Stimulated activated memory B cell treated with anti-CD40 and anti-IgM and Interleukin-4, amounts not matched to agents 10 μg/mL and 1 μg/mL and 100 μg/mL, for 72 hours (primary cell): ENCODE measurements around the gene ITGB1BP1.

Experiments
- ATAC-seq: fragments of 150-1000 bp; cut with Tn5 transposase; 2 replicates; pipeline ENCODE4 v1.10.0; 2021
- H3K27ac Mint-ChIP-seq: one replicate; pipeline ENCODE4 v1.8.0; 2022; ENCODE audit warnings: mild to moderate bottlenecking, mixed read lengths
- H3K27me3 Mint-ChIP-seq: one replicate; pipeline ENCODE4 v1.8.0; 2022; ENCODE audit warnings: mixed read lengths
- H3K36me3 Mint-ChIP-seq: one replicate; pipeline ENCODE4 v1.8.0; 2022; ENCODE audit warnings: mixed read lengths
- H3K4me1 Mint-ChIP-seq: one replicate; pipeline ENCODE4 v1.8.0; 2022; ENCODE audit warnings: mixed read lengths
- H3K4me3 Mint-ChIP-seq: one replicate; pipeline ENCODE4 v1.8.0; 2022; ENCODE audit warnings: mild to moderate bottlenecking, moderate library complexity, mixed read lengths
- H3K9me3 Mint-ChIP-seq: one replicate; pipeline ENCODE4 v1.8.0; 2022; ENCODE audit warnings: mixed read lengths

The ITGB1BP1 gene

GRCh38 chr2:9423100-9423921 is at the start of gene ITGB1BP1, which contains the start of gene CPSF3:
Gene ITGB1BP1, minus strand, starts transcription at chr2:9423528. Its CDS starts 4,831 bp downstream, at chr2:9418697.
Gene CPSF3, plus strand, starts transcription at chr2:9423654. Its CDS starts 120 bp downstream, at chr2:9423774.
- H3K27me3 Mint-ChIP-seq = no peaks in the 10 kb centered on the region
- no peak within 1 kb of the TSS for H3K27ac Mint-ChIP-seq
- H3K9me3 Mint-ChIP-seq = no peaks in the 10 kb centered on the region
- H3K36me3 Mint-ChIP-seq = peaks cover 14% of the 10 kb centered on the region
- peak; percentile 96 for ATAC-seq
- H3K4me1 Mint-ChIP-seq = peaks cover 30% of the 10 kb centered on the region
- H3K4me3 Mint-ChIP-seq = no peak within 1 kb of the TSS

- peaks cover 27% of the 10 kb centered on the region for H3K36me3 Mint-ChIP-seq
- ATAC-seq = no peak
- no peak overlapping the region for H3K4me3 Mint-ChIP-seq
- peaks cover 31% of the 10 kb centered on the region for H3K4me1 Mint-ChIP-seq
- no peaks in the 10 kb centered on the region for H3K27me3 Mint-ChIP-seq
- no peak overlapping the region for H3K27ac Mint-ChIP-seq
- H3K9me3 Mint-ChIP-seq = no peaks in the 10 kb centered on the region
Measured at GRCh38 chr2:9472511-9472910, 49.2 kb upstream of the ITGB1BP1 start.

- Mint-ChIP-seq H3K27me3 (no peaks in the 10 kb centered on the region), H3K4me3 (no peak overlapping the region), H3K27ac (no peak overlapping the region), H3K9me3 (no peaks in the 10 kb centered on the region), H3K4me1 (peaks cover 18% of the 10 kb centered on the region), H3K36me3 (peaks cover 31% of the 10 kb centered on the region)
- ATAC-seq = no peak
Measured at GRCh38 chr2:9471206-9471605, 47.9 kb upstream of the ITGB1BP1 start.

- Mint-ChIP-seq H3K36me3 (peaks cover 35% of the 10 kb centered on the region), H3K4me3 (no peak overlapping the region), H3K27me3 (no peaks in the 10 kb centered on the region), H3K27ac (no peak overlapping the region), H3K9me3 (no peaks in the 10 kb centered on the region), H3K4me1 (no peaks in the 10 kb centered on the region)
- no peak for ATAC-seq
Measured at GRCh38 chr2:9467687-9468086, 44.4 kb upstream of the ITGB1BP1 start.

- H3K4me1 Mint-ChIP-seq = no peaks in the 10 kb centered on the region
- no peaks in the 10 kb centered on the region for H3K9me3 Mint-ChIP-seq
- no peaks in the 10 kb centered on the region for H3K27me3 Mint-ChIP-seq
- no peak overlapping the region for H3K4me3 Mint-ChIP-seq
- no peak for ATAC-seq
- peaks cover 30% of the 10 kb centered on the region for H3K36me3 Mint-ChIP-seq
- no peak overlapping the region for H3K27ac Mint-ChIP-seq
Measured at GRCh38 chr2:9466147-9466683, 42.9 kb upstream of the ITGB1BP1 start.

- Mint-ChIP-seq H3K36me3 (peaks cover 36% of the 10 kb centered on the region), H3K9me3 (no peaks in the 10 kb centered on the region), H3K4me3 (no peak overlapping the region), H3K27me3 (no peaks in the 10 kb centered on the region), H3K4me1 (no peaks in the 10 kb centered on the region), H3K27ac (no peak overlapping the region)
- no peak for ATAC-seq
Measured at GRCh38 chr2:9465170-9465569, 41.8 kb upstream of the ITGB1BP1 start.

GRCh38 chr2:9463698-9464034 is 40.3 kb upstream of the ITGB1BP1 start:
- ATAC-seq = peak; percentile 34
- Mint-ChIP-seq H3K27me3 (no peaks in the 10 kb centered on the region), H3K4me1 (no peaks in the 10 kb centered on the region), H3K27ac (no peak overlapping the region), H3K4me3 (no peak overlapping the region), H3K36me3 (peaks cover 40% of the 10 kb centered on the region), H3K9me3 (no peaks in the 10 kb centered on the region)

GRCh38 chr2:9462886-9463697 is 39.8 kb upstream of the ITGB1BP1 start:
- Mint-ChIP-seq H3K36me3 (peaks cover 43% of the 10 kb centered on the region), H3K4me1 (no peaks in the 10 kb centered on the region), H3K27me3 (no peaks in the 10 kb centered on the region), H3K4me3 (no peak overlapping the region), H3K9me3 (no peaks in the 10 kb centered on the region), H3K27ac (peak overlapping the region; percentile 0)
- no peak for ATAC-seq

- Mint-ChIP-seq H3K9me3 (no peaks in the 10 kb centered on the region), H3K4me3 (no peak overlapping the region), H3K27me3 (no peaks in the 10 kb centered on the region), H3K36me3 (peaks cover 45% of the 10 kb centered on the region), H3K27ac (no peak overlapping the region), H3K4me1 (no peaks in the 10 kb centered on the region)
- ATAC-seq = no peak
Measured at GRCh38 chr2:9462313-9462712, 39.0 kb upstream of the ITGB1BP1 start.

- H3K36me3 Mint-ChIP-seq = peaks cover 47% of the 10 kb centered on the region
- no peak overlapping the region for H3K27ac Mint-ChIP-seq
- no peak overlapping the region for H3K4me3 Mint-ChIP-seq
Measured at GRCh38 chr2:9461079-9461478, 37.8 kb upstream of the ITGB1BP1 start.

GRCh38 chr2:9460441-9461017 is 37.2 kb upstream of the ITGB1BP1 start:
- Mint-ChIP-seq H3K4me3 (no peak overlapping the region), H3K4me1 (no peaks in the 10 kb centered on the region), H3K27ac (no peak overlapping the region), H3K27me3 (no peaks in the 10 kb centered on the region), H3K9me3 (no peaks in the 10 kb centered on the region), H3K36me3 (peaks cover 45% of the 10 kb centered on the region)
- ATAC-seq = no peak

More at GRCh38 chr2:9461079-9461478, 37.8 kb upstream of the ITGB1BP1 start:
- Mint-ChIP-seq H3K27me3 (no peaks in the 10 kb centered on the region), H3K9me3 (no peaks in the 10 kb centered on the region), H3K4me1 (no peaks in the 10 kb centered on the region)
- ATAC-seq = no peak

GRCh38 chr2:9451231-9451630 is 27.9 kb upstream of the ITGB1BP1 start:
- no peak for ATAC-seq
- Mint-ChIP-seq H3K36me3 (peaks cover 50% of the 10 kb centered on the region), H3K9me3 (no peaks in the 10 kb centered on the region), H3K27me3 (no peaks in the 10 kb centered on the region), H3K4me1 (no peaks in the 10 kb centered on the region), H3K4me3 (no peak overlapping the region), H3K27ac (no peak overlapping the region)

GRCh38 chr2:9445089-9445488 is 21.8 kb upstream of the ITGB1BP1 start:
- ATAC-seq = no peak
- no peaks in the 10 kb centered on the region for H3K9me3 Mint-ChIP-seq
- no peaks in the 10 kb centered on the region for H3K27me3 Mint-ChIP-seq
- H3K36me3 Mint-ChIP-seq = peaks cover 59% of the 10 kb centered on the region
- no peaks in the 10 kb centered on the region for H3K4me1 Mint-ChIP-seq
- no peak overlapping the region for H3K4me3 Mint-ChIP-seq
- no peak overlapping the region for H3K27ac Mint-ChIP-seq

- no peak overlapping the region for H3K4me3 Mint-ChIP-seq
- H3K27me3 Mint-ChIP-seq = no peaks in the 10 kb centered on the region
- H3K36me3 Mint-ChIP-seq = peaks cover 50% of the 10 kb centered on the region
- H3K27ac Mint-ChIP-seq = no peak overlapping the region
- ATAC-seq = no peak
- no peaks in the 10 kb centered on the region for H3K4me1 Mint-ChIP-seq
- H3K9me3 Mint-ChIP-seq = no peaks in the 10 kb centered on the region
Measured at GRCh38 chr2:9443526-9443925, 20.2 kb upstream of the ITGB1BP1 start.

- H3K27ac Mint-ChIP-seq = no peak overlapping the region
- H3K4me1 Mint-ChIP-seq = no peaks in the 10 kb centered on the region
- ATAC-seq = no peak
- H3K9me3 Mint-ChIP-seq = no peaks in the 10 kb centered on the region
- H3K36me3 Mint-ChIP-seq = peaks cover 55% of the 10 kb centered on the region
- H3K4me3 Mint-ChIP-seq = no peak overlapping the region
- no peaks in the 10 kb centered on the region for H3K27me3 Mint-ChIP-seq
Measured at GRCh38 chr2:9441556-9441955, 18.2 kb upstream of the ITGB1BP1 start.
